Activated naive CD8-positive, alpha-beta T cell treated with anti-CD3 and anti-CD28 coated beads for 36 hours (primary cell): ENCODE data around the gene PAQR3. TPM values are rescaled to one million over a fixed set of nuclear protein-coding genes. Genes with fewer than 3 reads are reported as not detected.
A peak's percentile ranks its signal among the peaks of the same experiment; 100 is the strongest.

Source experiments
- DNase-seq: peaks from one replicate; pipeline ENCODE4 v3.0.0; 2021
- H3K27ac Mint-ChIP-seq: one replicate; pipeline ENCODE4 v1.8.0; 2022; ENCODE audit warnings: mild to moderate bottlenecking, moderate library complexity, mixed read lengths
- H3K27me3 Mint-ChIP-seq: one replicate; pipeline ENCODE4 v1.8.0; 2022; ENCODE audit warnings: mild to moderate bottlenecking, mixed read lengths
- H3K36me3 Mint-ChIP-seq: one replicate; pipeline ENCODE4 v1.8.0; 2021; ENCODE audit warnings: mild to moderate bottlenecking, mixed read lengths
- H3K4me1 Mint-ChIP-seq: one replicate; pipeline ENCODE4 v1.8.0; 2021; ENCODE audit warnings: mixed read lengths
- H3K4me3 Mint-ChIP-seq: one replicate; pipeline ENCODE4 v1.8.0; 2022; ENCODE audit warnings: mild to moderate bottlenecking, moderate library complexity, mixed read lengths
- H3K9me3 Mint-ChIP-seq: one replicate; pipeline ENCODE4 v1.8.0; 2022; ENCODE audit warnings: mixed read lengths
- total RNA-seq, 2 experiments: library from RNA; stranded (reverse); gene quantifications; one replicate each; pipeline ENCODE4 v1.2.3, GENCODE V29; 2021

Gene PAQR3
- 1 to 10 TPM; 9.6 to 9.8 TPM for total RNA-seq

GRCh38 chr4:78938868-78939666 lies at the start of gene PAQR3:
TSS of gene PAQR3 (minus strand) at chr4:78939438. CDS start at chr4:78939224, 214 bp downstream.
- Mint-ChIP-seq H3K36me3 (peaks cover 7% of the 10 kb centered on the region), H3K4me1 (peaks cover 29% of the 10 kb centered on the region), H3K27ac (peak within 1 kb of the TSS; percentile 67), H3K27me3 (peaks cover 19% of the 10 kb centered on the region), H3K4me3 (peak within 1 kb of the TSS; percentile 96), H3K9me3 (no peaks in the 10 kb centered on the region)
- peak; percentile 91 for DNase-seq

- H3K4me3 Mint-ChIP-seq = no peak overlapping the region
- no peak for DNase-seq
- H3K27ac Mint-ChIP-seq = no peak overlapping the region
- no peaks in the 10 kb centered on the region for H3K36me3 Mint-ChIP-seq
- H3K9me3 Mint-ChIP-seq = no peaks in the 10 kb centered on the region
- peaks cover 11% of the 10 kb centered on the region for H3K27me3 Mint-ChIP-seq
- H3K4me1 Mint-ChIP-seq = no peaks in the 10 kb centered on the region
Measured at GRCh38 chr4:78987683-78988082, 48.4 kb upstream of the PAQR3 start.

- H3K36me3 Mint-ChIP-seq = no peaks in the 10 kb centered on the region
- H3K27ac Mint-ChIP-seq = no peak overlapping the region
- H3K27me3 Mint-ChIP-seq = peaks cover 11% of the 10 kb centered on the region
- no peak for DNase-seq
- no peak overlapping the region for H3K4me3 Mint-ChIP-seq
- no peaks in the 10 kb centered on the region for H3K9me3 Mint-ChIP-seq
- no peaks in the 10 kb centered on the region for H3K4me1 Mint-ChIP-seq
Measured at GRCh38 chr4:78984593-78984992, 45.4 kb upstream of the PAQR3 start.

- Mint-ChIP-seq H3K27me3 (peaks cover 4% of the 10 kb centered on the region), H3K36me3 (no peaks in the 10 kb centered on the region), H3K4me1 (no peaks in the 10 kb centered on the region), H3K27ac (no peak overlapping the region), H3K9me3 (no peaks in the 10 kb centered on the region), H3K4me3 (no peak overlapping the region)
- DNase-seq = no peak
Measured at GRCh38 chr4:78975865-78976264, 36.6 kb upstream of the PAQR3 start.

GRCh38 chr4:78971776-78972175 lies 32.5 kb upstream of the PAQR3 start:
- Mint-ChIP-seq H3K4me3 (no peak overlapping the region), H3K27me3 (peaks cover 4% of the 10 kb centered on the region), H3K27ac (no peak overlapping the region), H3K9me3 (peaks cover 2% of the 10 kb centered on the region), H3K36me3 (no peaks in the 10 kb centered on the region), H3K4me1 (no peaks in the 10 kb centered on the region)
- DNase-seq = no peak

- Mint-ChIP-seq H3K27ac (no peak overlapping the region), H3K27me3 (peaks cover 4% of the 10 kb centered on the region), H3K4me3 (no peak overlapping the region), H3K4me1 (no peaks in the 10 kb centered on the region), H3K36me3 (no peaks in the 10 kb centered on the region), H3K9me3 (peaks cover 2% of the 10 kb centered on the region)
- no peak for DNase-seq
Measured at GRCh38 chr4:78971326-78971725, 32.1 kb upstream of the PAQR3 start.

- no peak overlapping the region for H3K27ac Mint-ChIP-seq
- H3K36me3 Mint-ChIP-seq = no peaks in the 10 kb centered on the region
- peaks cover 2% of the 10 kb centered on the region for H3K9me3 Mint-ChIP-seq
- H3K4me3 Mint-ChIP-seq = no peak overlapping the region
- DNase-seq = no peak
- H3K4me1 Mint-ChIP-seq = no peaks in the 10 kb centered on the region
- no peaks in the 10 kb centered on the region for H3K27me3 Mint-ChIP-seq
Measured at GRCh38 chr4:78962597-78963115, 23.4 kb upstream of the PAQR3 start.

- Mint-ChIP-seq H3K4me1 (no peaks in the 10 kb centered on the region), H3K27ac (no peak overlapping the region), H3K4me3 (no peak overlapping the region), H3K36me3 (no peaks in the 10 kb centered on the region), H3K27me3 (no peaks in the 10 kb centered on the region), H3K9me3 (no peaks in the 10 kb centered on the region)
- DNase-seq = no peak
Measured at GRCh38 chr4:78960926-78961325, 21.7 kb upstream of the PAQR3 start.

- Mint-ChIP-seq H3K4me3 (no peak overlapping the region), H3K36me3 (no peaks in the 10 kb centered on the region), H3K4me1 (no peaks in the 10 kb centered on the region)
Measured at GRCh38 chr4:78956975-78957374, 17.7 kb upstream of the PAQR3 start.

GRCh38 chr4:78953769-78954666 lies 14.8 kb upstream of the PAQR3 start:
- Mint-ChIP-seq H3K9me3 (no peaks in the 10 kb centered on the region), H3K4me1 (no peaks in the 10 kb centered on the region), H3K27me3 (peaks cover 10% of the 10 kb centered on the region), H3K36me3 (no peaks in the 10 kb centered on the region), H3K27ac (no peak overlapping the region), H3K4me3 (no peak overlapping the region)
- DNase-seq = no peak

More at GRCh38 chr4:78956975-78957374, 17.7 kb upstream of the PAQR3 start:
- no peak for DNase-seq
- no peak overlapping the region for H3K27ac Mint-ChIP-seq
- H3K27me3 Mint-ChIP-seq = peaks cover 6% of the 10 kb centered on the region
- no peaks in the 10 kb centered on the region for H3K9me3 Mint-ChIP-seq

GRCh38 chr4:78953231-78953630 lies 14.0 kb upstream of the PAQR3 start:
- Mint-ChIP-seq H3K9me3 (no peaks in the 10 kb centered on the region), H3K4me1 (no peaks in the 10 kb centered on the region), H3K36me3 (no peaks in the 10 kb centered on the region), H3K4me3 (no peak overlapping the region), H3K27me3 (peaks cover 11% of the 10 kb centered on the region), H3K27ac (no peak overlapping the region)
- DNase-seq = no peak

GRCh38 chr4:78951862-78952472 lies 12.7 kb upstream of the PAQR3 start:
- Mint-ChIP-seq H3K9me3 (no peaks in the 10 kb centered on the region), H3K4me1 (no peaks in the 10 kb centered on the region), H3K4me3 (no peak overlapping the region), H3K27ac (no peak overlapping the region), H3K36me3 (no peaks in the 10 kb centered on the region), H3K27me3 (peaks cover 18% of the 10 kb centered on the region)
- peak; percentile 8 for DNase-seq

- H3K9me3 Mint-ChIP-seq = no peaks in the 10 kb centered on the region
- H3K36me3 Mint-ChIP-seq = no peaks in the 10 kb centered on the region
- no peak overlapping the region for H3K4me3 Mint-ChIP-seq
- DNase-seq = no peak
- H3K27ac Mint-ChIP-seq = no peak overlapping the region
- peaks cover 1% of the 10 kb centered on the region for H3K4me1 Mint-ChIP-seq
- peaks cover 32% of the 10 kb centered on the region for H3K27me3 Mint-ChIP-seq
Measured at GRCh38 chr4:78949735-78950134, 10.5 kb upstream of the PAQR3 start.

GRCh38 chr4:78945651-78946179 lies 6.5 kb upstream of the PAQR3 start:
- Mint-ChIP-seq H3K4me3 (no peak overlapping the region), H3K9me3 (no peaks in the 10 kb centered on the region), H3K4me1 (peaks cover 6% of the 10 kb centered on the region), H3K27ac (no peak overlapping the region), H3K36me3 (no peaks in the 10 kb centered on the region), H3K27me3 (peaks cover 45% of the 10 kb centered on the region)
- DNase-seq = no peak

- H3K36me3 Mint-ChIP-seq = no peaks in the 10 kb centered on the region
- H3K27ac Mint-ChIP-seq = no peak overlapping the region
- H3K4me1 Mint-ChIP-seq = peaks cover 13% of the 10 kb centered on the region
- H3K27me3 Mint-ChIP-seq = peaks cover 45% of the 10 kb centered on the region
- H3K9me3 Mint-ChIP-seq = no peaks in the 10 kb centered on the region
- no peak overlapping the region for H3K4me3 Mint-ChIP-seq
- DNase-seq = no peak
Measured at GRCh38 chr4:78944381-78944780, 5.1 kb upstream of the PAQR3 start.
